HT1080 (cell line): Measurements from ENCODE around the gene OR6B2. TPM values are rescaled to one million over a fixed set of nuclear protein-coding genes. Genes with fewer than 3 reads are reported as not detected.

ENCODE experiments used
- DNase-seq: peaks from one replicate; pipeline ENCODE4 v3.0.0-alpha.2; 2015; ENCODE audit warnings: low read depth
- total RNA-seq: library from RNA; depleted of rRNA; stranded (reverse); fragments of >200 nt; shearing (Covaris generic); gene quantifications from 2 replicates; pipeline ENCODE4 v1.2.3, GENCODE V29; 2014; rRNA removed

OR6B2 gene
- total RNA-seq, 1 experiment from 2014 or later, result not detected

GRCh38 chr2:239983004-239983778 is 47.0 kb downstream of the OR6B2 start:
- no peak for DNase-seq

Other genes starting within 250 kb of the OR6B2 start
- 127 and 135 TPM in 2 replicates for gene NDUFA10, start 5.1 kb downstream of the OR6B2 start, total RNA-seq
- not detected in 2 replicates for gene OR6B3, start 23.1 kb upstream of the OR6B2 start, total RNA-seq
- gene COPS9, start 105.9 kb upstream of the OR6B2 start, total RNA-seq, result 150 and 314 TPM in 2 replicates
- gene OTOS, start 110.2 kb upstream of the OR6B2 start, total RNA-seq, result not detected in 2 replicates